Mononuclear cell (primary cell): ENCODE results near the gene IFNAR2. TPM values are rescaled to one million over a fixed set of nuclear protein-coding genes. Genes with fewer than 3 reads are reported as not detected.

ENCODE experiments used
- H3K27me3 ChIP-seq: 2 replicates; pipeline ENCODE4 v1.6.0; 2011; ENCODE audit warnings: low read length, control low read depth; ENCODE audit not compliant: insufficient read depth
- H3K4me1 ChIP-seq: 2 replicates; pipeline ENCODE4 v1.5.1; 2011; ENCODE audit warnings: mild to moderate bottlenecking, low read length, control low read depth; ENCODE audit not compliant: insufficient read depth
- H3K4me3 ChIP-seq: 2 replicates; pipeline ENCODE4 v1.5.1; 2011; ENCODE audit warnings: mild to moderate bottlenecking, low read length, moderate library complexity
- H3K9me3 ChIP-seq: 2 replicates; pipeline ENCODE4 v1.5.1; 2011; ENCODE audit warnings: low read depth, mild to moderate bottlenecking, control low read depth, low read length
- total RNA-seq: library from RNA; depleted of rRNA; stranded (reverse); fragments of >200 nt; gene quantifications from one replicate; pipeline ENCODE4 v1.2.3, GENCODE V29; 2012

IFNAR2 gene
- 23.8 TPM for total RNA-seq

GRCh38 chr21:33229784-33230544 lies at the start of gene IFNAR2:
Gene IFNAR2 (plus strand): TSS chr21:33229938. CDS start chr21:33241923, 11,985 bp downstream.
- Histone ChIP-seq H3K4me3 (peak within 1 kb of the TSS; percentile 96), H3K4me1 (peaks cover 42% of the 10 kb centered on the region), H3K27me3 (no peaks in the 10 kb centered on the region), H3K9me3 (no peaks in the 10 kb centered on the region)

- H3K4me1 ChIP-seq = peaks cover 24% of the 10 kb centered on the region
- H3K9me3 ChIP-seq = no peaks in the 10 kb centered on the region
- H3K4me3 ChIP-seq = no peak overlapping the region
- peaks cover 4% of the 10 kb centered on the region for H3K27me3 ChIP-seq
These were observed 43.9 kb upstream of the IFNAR2 start for GRCh38 chr21:33185852-33186251.

- Histone ChIP-seq H3K4me1 (peaks cover 24% of the 10 kb centered on the region), H3K27me3 (peaks cover 10% of the 10 kb centered on the region), H3K9me3 (no peaks in the 10 kb centered on the region), H3K4me3 (no peak overlapping the region)
These were observed 42.5 kb upstream of the IFNAR2 start for GRCh38 chr21:33187276-33187675.

DNA sequence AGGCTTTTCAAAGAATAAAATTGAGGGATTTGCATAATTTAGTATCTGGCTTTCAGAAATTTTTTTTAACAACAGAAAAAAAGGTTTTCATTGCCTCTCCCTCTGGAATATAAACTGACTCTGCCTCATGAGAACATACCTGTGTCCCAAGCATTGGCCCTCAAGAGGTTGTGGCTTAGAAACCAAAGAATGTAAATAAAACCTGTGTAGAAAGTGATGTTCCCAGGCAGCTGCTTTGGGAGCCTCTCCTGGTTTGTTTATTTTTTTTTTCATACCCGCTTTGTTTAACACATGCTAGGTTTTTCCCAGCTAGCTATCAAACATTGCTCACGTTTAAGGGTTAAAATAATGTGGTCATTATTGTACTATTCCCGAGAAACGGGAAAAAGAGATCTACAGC lies 40.5 kb upstream of the IFNAR2 start:
- Histone ChIP-seq H3K4me1 (peaks cover 24% of the 10 kb centered on the region), H3K9me3 (no peaks in the 10 kb centered on the region), H3K4me3 (no peak overlapping the region), H3K27me3 (peaks cover 10% of the 10 kb centered on the region)

DNA sequence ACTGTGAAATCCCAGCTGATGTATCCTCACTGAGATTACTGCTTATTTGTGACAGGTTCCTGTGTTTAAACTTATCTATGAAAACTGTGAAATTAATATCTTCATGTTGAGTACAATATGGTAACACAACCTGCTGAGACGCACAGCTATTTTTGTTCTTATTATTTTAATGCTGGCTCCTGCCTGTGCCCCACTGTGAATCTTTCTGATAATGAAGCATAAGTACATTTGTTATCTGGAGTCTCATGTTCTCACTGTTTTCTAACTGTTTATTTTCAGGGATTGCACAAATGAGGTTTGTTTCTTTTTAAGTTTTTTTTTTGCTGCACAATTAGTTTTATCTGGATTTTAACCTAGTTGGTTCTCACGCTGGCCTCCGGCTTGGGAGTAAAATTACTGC lies 39.9 kb upstream of the IFNAR2 start:
- H3K4me1 ChIP-seq = peaks cover 24% of the 10 kb centered on the region
- H3K9me3 ChIP-seq = no peaks in the 10 kb centered on the region
- no peak overlapping the region for H3K4me3 ChIP-seq
- H3K27me3 ChIP-seq = peaks cover 10% of the 10 kb centered on the region

DNA sequence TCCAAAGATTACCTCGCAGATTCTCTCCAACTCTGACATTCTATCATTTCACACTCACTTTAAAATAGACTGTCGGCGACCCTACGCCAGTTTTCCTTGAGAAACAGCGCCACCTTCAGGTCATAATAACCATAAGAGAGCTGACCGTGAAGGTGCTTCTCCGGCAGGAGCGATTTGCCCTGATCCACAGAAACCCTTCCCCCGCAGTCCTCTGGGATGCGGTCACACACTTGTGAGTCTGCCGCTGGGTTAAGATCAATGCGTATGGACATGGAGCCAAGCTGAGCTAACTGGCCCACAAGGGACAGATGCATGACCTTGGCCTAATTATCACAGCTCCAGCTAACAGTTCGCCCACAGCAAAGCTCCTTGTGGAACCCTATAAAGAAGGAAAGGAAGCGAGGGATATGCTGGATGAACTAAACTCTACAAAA lies 32.8 kb upstream of the IFNAR2 start:
- no peak overlapping the region for H3K4me3 ChIP-seq
- H3K27me3 ChIP-seq = no peaks in the 10 kb centered on the region
- peaks cover 47% of the 10 kb centered on the region for H3K4me1 ChIP-seq
- no peaks in the 10 kb centered on the region for H3K9me3 ChIP-seq

DNA sequence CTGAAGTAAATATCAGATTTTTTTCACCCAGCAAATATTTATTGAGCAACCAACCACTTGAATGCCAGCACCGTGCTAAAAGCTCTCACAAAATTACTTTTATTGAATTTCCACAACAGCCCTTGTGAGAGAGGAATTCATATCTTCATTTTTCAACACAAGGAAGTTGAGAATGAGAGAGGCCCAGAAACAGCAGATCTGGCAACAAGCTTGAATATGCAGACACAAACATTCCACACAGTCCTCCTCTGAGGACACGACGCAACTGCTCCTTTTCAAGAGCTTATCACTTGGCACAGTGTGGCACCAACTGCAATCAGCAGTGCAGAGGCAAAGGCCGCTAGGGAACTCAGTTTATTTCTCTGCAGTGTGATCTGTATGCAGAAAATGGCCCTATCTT lies 32.2 kb upstream of the IFNAR2 start:
- Histone ChIP-seq H3K9me3 (no peaks in the 10 kb centered on the region), H3K4me1 (peaks cover 53% of the 10 kb centered on the region), H3K27me3 (no peaks in the 10 kb centered on the region), H3K4me3 (no peak overlapping the region)

DNA sequence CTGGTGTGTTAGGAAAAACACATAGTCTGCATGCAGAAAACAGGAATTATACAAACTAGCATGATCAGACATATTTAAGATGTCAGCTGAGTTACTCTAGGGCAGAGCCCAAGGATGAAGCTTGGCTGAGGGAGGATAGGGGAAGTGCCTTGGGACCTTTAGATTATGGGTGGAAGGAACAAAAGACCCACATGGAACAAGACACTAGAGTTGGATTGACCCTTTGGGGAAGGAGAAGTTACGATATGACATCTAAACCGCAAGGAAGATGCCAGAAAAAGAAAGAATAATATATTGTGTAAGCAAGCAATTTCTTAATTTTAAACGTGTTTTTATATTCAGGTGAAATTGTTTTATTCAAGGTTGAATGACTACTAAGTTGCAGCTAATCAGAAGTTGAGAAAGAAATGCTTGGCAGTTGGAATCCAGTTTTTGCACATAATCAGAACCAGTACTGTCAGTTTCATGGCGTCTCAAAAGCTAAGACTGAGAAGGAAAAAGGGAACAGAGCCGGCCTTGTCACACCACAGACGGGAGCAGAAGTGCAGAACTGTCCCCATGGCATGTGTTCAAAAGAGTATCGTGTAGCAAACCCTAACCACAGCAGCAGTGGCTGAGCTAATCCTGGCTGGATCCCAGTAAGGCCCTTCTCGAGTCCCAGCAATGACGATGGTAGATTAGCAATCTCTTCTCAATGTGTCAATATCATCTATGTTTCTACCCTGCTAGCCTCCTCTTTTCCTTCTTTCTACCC lies 31.2 kb upstream of the IFNAR2 start:
- Histone ChIP-seq H3K9me3 (no peaks in the 10 kb centered on the region), H3K27me3 (no peaks in the 10 kb centered on the region), H3K4me3 (no peak overlapping the region), H3K4me1 (peaks cover 63% of the 10 kb centered on the region)

DNA sequence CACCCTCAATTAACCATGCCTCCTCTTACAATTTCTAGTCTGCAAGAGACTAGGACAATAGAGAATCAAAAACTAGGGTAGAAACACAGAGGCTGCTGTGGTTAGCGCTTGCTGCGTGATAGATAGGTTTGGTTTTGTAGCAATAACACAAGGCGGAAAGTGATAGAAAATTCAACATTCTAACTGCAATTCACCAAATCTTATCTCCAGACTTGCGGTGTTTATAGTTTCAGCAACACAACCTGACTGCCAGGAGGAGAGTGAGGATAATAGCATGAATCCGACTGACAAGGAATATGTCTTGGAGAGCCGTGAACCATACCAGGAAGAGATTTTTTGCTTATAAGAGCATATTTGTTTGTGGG lies 30.7 kb upstream of the IFNAR2 start:
- Histone ChIP-seq H3K9me3 (no peaks in the 10 kb centered on the region), H3K4me1 (peaks cover 66% of the 10 kb centered on the region), H3K27me3 (no peaks in the 10 kb centered on the region), H3K4me3 (no peak overlapping the region)

DNA sequence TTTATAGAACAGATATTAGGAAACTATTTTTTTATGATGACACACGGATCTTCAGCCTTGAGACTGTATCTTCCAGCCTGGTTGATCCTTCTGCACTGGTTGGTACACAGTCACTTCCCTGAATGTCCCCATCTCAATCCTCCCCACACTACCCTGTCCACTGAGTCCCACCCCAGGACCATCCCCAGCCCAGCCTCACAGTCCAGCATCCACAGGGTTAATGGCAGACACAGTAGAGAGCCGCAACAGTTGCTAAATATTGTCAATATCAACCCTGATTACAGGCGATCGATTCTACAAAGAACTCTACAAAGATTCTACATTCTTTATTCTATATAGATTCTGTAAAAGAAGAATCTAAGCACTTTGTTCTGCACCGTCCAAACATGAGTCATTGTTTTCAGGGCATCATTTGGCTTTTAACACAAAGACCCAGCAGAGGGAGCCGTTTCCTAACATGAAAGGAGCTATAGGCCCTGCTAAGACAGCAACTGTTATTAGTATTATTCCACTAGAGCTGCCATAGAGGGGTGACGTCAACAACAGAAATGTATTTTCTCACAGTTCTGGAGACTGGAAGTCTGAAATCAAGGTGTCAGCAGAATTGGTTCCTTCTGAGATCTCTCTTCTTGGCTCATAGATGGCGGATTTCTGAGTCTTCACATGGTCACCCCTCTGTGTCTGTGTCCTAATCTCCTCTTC lies 30.1 kb upstream of the IFNAR2 start:
- Histone ChIP-seq H3K4me1 (peaks cover 72% of the 10 kb centered on the region), H3K4me3 (no peak overlapping the region), H3K27me3 (no peaks in the 10 kb centered on the region), H3K9me3 (no peaks in the 10 kb centered on the region)

DNA sequence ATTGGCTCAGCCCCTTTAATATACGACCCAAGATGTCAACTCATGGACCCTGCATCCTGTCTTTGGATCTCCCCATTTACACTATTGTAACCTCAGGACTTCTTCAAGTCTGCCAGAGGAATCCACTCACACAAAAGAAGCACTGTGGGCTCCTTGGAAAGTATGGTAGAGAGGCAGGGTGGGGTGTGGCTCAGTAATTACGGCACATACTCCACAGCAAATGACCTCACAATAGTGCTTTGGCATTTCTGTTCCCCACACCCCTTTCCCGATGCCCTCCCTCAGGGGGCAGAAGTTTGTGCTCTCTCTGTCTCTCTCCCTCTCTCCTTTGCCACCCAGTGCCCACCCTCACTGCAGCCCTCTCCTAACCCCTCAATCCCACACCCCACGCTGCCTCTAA lies 27.8 kb upstream of the IFNAR2 start:
- no peak overlapping the region for H3K4me3 ChIP-seq
- H3K4me1 ChIP-seq = peaks cover 90% of the 10 kb centered on the region
- no peaks in the 10 kb centered on the region for H3K27me3 ChIP-seq
- H3K9me3 ChIP-seq = no peaks in the 10 kb centered on the region

DNA sequence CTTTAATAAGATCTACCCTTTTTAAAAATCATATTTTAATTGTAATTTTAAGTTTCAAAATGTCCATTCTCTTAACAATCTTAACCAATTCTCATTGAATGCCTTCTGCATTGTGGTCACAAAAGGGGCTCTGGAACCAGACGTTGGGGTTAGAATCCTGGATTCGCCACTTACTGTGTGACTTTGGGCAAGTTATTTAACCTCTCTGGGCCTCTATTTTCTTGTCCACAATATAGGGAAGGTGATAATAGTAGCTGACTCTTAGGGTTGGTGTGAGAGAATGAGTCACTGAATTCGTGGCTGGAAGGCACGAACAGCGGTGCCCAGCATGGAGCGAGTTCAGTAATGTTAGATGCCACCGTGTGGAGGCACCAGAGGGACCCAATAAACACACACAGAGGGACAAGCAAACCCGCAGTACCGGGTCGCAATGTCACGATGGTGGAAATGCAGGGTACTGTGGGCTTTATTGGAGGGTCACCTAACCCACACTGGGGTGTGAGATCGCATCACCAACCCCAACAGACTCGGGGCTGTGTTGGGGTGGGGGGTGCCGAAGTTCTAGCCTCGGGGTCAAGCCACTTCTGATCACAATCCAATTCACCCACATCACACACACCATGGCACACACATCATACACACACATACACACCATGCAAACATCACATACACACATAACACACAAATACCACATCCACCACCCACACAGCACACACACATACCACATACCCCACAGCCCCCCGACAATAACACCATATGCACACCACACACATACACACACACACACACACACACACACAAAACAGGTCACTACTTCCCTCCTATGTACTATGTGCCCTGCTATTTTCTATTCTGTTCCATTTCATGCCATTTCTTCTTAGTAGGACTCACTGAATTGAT lies 27.0 kb upstream of the IFNAR2 start:
- H3K4me3 ChIP-seq = no peak overlapping the region
- peaks cover 90% of the 10 kb centered on the region for H3K4me1 ChIP-seq
- no peaks in the 10 kb centered on the region for H3K27me3 ChIP-seq
- H3K9me3 ChIP-seq = no peaks in the 10 kb centered on the region

DNA sequence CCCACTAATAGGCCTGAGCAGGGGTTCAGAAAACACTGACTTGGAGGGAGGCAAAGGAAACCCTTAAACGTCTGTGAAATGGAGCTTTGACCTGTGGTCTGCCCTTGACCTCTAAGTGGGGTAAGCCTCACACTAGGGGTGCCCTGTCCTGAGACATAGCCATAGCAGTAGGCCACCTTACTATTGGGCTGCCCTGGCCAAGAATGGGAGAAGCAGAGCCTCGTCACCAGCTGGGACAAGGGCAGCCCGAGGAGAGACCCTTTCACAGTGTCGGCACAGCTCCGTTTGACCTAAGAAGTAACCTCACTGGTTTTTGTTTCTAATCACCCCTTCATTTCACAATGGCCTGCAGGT lies 26.4 kb upstream of the IFNAR2 start:
- H3K4me1 ChIP-seq = peaks cover 87% of the 10 kb centered on the region
- no peaks in the 10 kb centered on the region for H3K9me3 ChIP-seq
- H3K4me3 ChIP-seq = no peak overlapping the region
- H3K27me3 ChIP-seq = no peaks in the 10 kb centered on the region

GRCh38 chr21:33205476-33205875 lies 24.3 kb upstream of the IFNAR2 start:
- Histone ChIP-seq H3K27me3 (no peaks in the 10 kb centered on the region), H3K9me3 (no peaks in the 10 kb centered on the region), H3K4me3 (no peak overlapping the region), H3K4me1 (peaks cover 66% of the 10 kb centered on the region)
